MV-4-11 (cell line): ENCODE data around the gene FSIP1.

ENCODE experiments used
- DNase-seq: peaks from one replicate; lab custom pipeline; 2025; lab: John Stamatoyannopoulos, UW

FSIP1 gene

GRCh38 chr15:39582286-39582976 lies 200.2 kb downstream of the FSIP1 start:
- DNase-seq: no peak

- peak; percentile 12 for DNase-seq
These were observed 200.8 kb downstream of the FSIP1 start for GRCh38 chr15:39581793-39582285.

- DNase-seq: no peak
These were observed 201.3 kb downstream of the FSIP1 start for GRCh38 chr15:39581242-39581792.

GRCh38 chr15:39580485-39581241 lies 202.0 kb downstream of the FSIP1 start, which contains the start of gene THBS1:
Gene THBS1 (plus strand): TSS chr15:39581079. CDS start chr15:39581858, 779 bp downstream.
- no peak for DNase-seq

GRCh38 chr15:39580117-39580484 lies 202.5 kb downstream of the FSIP1 start:
- DNase-seq: peak; percentile 82

- DNase-seq: no peak
These were observed 203.0 kb downstream of the FSIP1 start for GRCh38 chr15:39579487-39580116.

GRCh38 chr15:39578851-39579486 lies 203.7 kb downstream of the FSIP1 start:
- no peak for DNase-seq

- no peak for DNase-seq
These were observed 207.5 kb downstream of the FSIP1 start for GRCh38 chr15:39575180-39575579.

- no peak for DNase-seq
These were observed 208.2 kb downstream of the FSIP1 start for GRCh38 chr15:39574427-39574826.

- DNase-seq: no peak
These were observed 208.8 kb downstream of the FSIP1 start for GRCh38 chr15:39573844-39574243.

GRCh38 chr15:39573287-39573686 lies 209.4 kb downstream of the FSIP1 start:
- DNase-seq: no peak

GRCh38 chr15:39565851-39566250 lies 216.8 kb downstream of the FSIP1 start:
- no peak for DNase-seq

GRCh38 chr15:39564972-39565665 lies 217.5 kb downstream of the FSIP1 start:
- no peak for DNase-seq

- no peak for DNase-seq
These were observed 224.2 kb downstream of the FSIP1 start for GRCh38 chr15:39558421-39558820.

GRCh38 chr15:39556461-39556860 lies 226.2 kb downstream of the FSIP1 start:
- DNase-seq: no peak

GRCh38 chr15:39555885-39556284 lies 226.8 kb downstream of the FSIP1 start:
- no peak for DNase-seq

GRCh38 chr15:39554746-39555387 lies 227.8 kb downstream of the FSIP1 start:
- no peak for DNase-seq

GRCh38 chr15:39553947-39554693 lies 228.5 kb downstream of the FSIP1 start:
- DNase-seq: no peak

GRCh38 chr15:39552556-39552955 lies 230.1 kb downstream of the FSIP1 start:
- peak; percentile 43 for DNase-seq

- no peak for DNase-seq
These were observed 231.2 kb downstream of the FSIP1 start for GRCh38 chr15:39551476-39551875.
